ENCODE measurements around the gene RAMP3.

DNA sequence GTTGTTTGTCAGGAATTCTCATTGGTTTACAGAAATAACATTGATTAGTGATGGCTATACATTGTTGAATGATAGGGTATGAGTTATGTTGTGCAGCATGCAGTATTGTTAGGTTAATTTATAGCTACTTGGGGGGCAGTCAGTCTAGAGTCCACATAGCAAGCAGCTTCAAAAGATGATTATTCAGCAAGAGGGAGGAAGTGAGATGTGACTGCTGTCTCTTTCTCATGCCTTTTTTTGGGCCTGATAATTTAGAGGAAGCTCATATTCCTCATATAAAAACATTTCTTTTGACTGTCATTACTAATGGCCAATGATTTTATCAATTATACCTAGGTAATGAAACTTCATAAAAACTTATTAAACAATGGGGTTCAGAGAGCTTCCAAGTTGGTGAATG, 42.7 kb upstream of the RAMP3 start:
- TF ChIP-seq POLR2A (IDR thresholded peaks at IDR 0.05; ENCODE audit: low read length) (no peak), GATA1 (IDR thresholded peaks at IDR 0.05; ENCODE audit: low read depth, low read length) (no peak)

All from erythroblast (primary cell).